HG02943 (cell line): ENCODE results near the gene SPEM1.

Source experiments
- ATAC-seq: cut with Tn5 transposase; IDR thresholded peaks from one replicate; pipeline ENCODE4 v1.9.1; 2021; ENCODE audit warnings: mild to moderate bottlenecking, low read depth, moderate library complexity; ENCODE audit not compliant: unreplicated experiment

The SPEM1 gene

DNA sequence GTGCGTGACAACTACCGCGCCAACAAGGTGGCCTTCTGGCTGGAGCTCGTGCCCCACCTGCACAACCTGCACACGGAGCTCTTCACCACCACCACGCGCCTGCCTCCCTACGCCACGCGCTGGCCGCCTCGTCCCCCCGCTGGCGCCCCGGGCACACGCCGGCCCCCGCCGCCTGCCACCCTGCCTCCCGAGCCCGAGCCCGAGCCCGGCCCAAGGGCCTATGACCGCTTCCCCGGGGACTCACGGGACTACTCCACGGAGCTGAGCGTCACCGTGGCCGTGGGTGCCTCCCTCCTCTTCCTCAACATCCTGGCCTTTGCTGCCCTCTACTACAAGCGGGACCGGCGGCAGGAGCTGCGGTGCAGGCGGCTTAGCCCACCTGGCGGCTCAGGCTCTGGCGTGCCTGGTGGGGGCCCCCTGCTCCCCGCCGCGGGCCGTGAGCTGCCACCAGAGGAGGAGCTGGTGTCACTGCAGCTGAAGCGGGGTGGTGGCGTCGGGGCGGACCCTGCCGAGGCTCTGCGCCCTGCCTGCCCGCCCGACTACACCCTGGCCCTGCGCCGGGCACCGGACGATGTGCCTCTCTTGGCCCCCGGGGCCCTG lies 3.0 kb upstream of the SPEM1 start:
- ATAC-seq, result no peak

DNA sequence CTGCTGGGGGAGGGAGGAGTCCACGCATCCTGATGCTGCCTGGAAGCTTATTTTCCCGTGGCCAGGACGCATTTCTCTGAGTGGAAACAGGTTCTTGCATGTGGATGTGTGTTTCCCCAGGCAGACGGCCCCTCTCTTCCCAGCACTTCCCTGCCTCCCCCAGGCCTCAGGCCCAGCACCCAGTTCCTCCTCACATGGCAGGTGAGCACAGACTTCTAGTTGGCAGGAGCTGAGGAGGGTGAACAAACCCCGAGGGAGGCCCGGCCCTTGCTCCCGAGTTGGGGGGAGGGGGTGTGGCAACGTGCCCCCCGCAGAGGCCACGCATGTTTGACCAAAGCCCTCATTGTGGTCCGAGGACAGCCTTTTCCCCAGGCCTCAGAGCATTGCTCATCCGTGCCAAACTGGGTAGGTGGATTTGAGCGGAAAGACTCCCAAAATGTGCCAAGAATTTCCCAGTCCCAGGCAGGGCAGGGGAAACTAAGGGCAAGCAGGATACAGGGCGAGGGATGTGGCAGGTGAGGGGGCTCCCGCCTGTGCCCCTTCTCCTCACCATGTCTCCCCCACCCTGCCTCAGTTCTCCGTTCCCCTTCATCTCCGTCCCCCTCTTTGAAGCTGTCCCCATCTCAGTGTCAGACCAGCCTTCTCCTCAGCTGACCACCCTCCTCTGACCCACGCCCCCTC lies 1.5 kb upstream of the SPEM1 start:
- no peak for ATAC-seq

DNA sequence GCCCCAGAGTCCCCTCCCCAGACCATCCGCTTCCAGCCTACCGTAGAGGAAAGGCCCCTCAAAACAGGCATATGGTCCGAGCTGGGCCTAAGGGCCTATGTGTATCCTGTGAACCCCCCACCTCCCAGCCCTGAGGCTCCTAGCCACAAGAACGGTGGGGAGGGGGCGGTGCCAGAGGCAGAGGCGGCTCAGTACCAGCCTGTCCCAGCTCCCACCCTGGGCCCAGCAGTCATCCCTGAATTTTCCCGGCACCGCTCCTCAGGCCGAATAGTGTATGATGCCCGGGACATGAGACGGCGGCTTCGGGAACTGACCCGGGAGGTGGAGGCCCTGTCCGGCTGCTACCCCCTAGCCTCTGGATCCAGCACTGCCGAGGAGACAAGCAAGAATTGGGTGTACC lies 1.1 kb downstream of the SPEM1 start:
- no peak for ATAC-seq

DNA sequence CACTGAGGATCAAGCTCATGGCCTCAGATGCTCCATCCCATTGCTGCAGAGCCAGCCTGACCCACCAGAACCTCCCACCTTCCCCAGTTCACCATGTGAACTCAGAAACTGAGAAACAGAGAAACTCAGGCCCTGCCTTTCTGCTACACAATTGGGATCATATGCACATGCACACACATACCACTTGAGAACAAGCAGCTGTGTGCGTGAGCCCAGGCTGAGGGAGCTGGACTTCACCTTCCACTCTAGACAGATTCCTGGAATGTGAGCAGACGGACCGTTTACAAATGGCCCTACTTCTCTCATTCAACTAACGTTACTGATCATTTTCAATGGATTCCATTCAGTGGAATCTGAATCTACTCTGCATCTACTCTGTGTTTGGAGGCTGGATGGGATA lies 3.6 kb downstream of the SPEM1 start:
- no peak for ATAC-seq

DNA sequence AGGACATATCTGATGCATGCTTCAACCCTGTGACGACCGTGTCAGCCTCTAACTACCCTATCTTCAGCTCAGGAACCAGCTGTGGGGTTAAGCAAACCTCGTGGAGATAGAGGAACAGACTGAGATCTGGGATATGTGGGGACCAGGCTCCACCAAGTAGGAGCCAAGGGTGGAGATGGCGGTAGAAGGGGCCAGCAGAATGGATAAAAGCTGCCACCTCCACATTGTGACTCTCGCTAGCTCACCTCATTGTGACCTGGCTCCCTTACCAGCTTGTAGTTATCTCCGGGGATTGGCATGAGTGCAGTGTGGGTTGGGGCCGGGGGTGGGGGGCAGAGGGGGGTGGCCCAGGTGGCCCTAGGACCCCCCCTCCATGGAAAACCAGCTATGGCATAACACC lies 5.2 kb downstream of the SPEM1 start, which contains the start of gene SPEM2:
Gene SPEM2, plus strand, starts transcription at position 301 of the 400 bp plus-strand sequence. Its CDS starts 73 bp downstream, at position 374.
- ATAC-seq, result no peak

DNA sequence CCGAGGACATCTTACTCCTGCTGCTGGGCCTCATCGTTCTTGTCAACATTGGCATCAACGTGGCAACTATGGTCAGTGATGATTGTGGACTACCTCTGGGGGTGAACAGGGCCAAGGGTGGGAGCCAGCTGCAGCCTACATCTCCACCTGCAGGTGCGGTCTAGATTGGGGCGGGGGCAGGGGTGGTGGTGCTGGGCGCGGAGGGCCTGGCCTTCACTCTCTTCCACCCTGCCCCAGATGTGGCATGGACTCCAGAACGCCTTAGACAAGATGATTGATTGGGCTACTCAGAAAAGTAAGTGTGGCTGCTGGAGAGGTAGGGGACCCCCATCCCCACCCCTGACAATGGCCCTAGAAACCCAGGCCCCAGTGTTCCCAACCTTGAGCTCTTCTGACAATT lies 5.6 kb downstream of the SPEM1 start:
- no peak for ATAC-seq

DNA sequence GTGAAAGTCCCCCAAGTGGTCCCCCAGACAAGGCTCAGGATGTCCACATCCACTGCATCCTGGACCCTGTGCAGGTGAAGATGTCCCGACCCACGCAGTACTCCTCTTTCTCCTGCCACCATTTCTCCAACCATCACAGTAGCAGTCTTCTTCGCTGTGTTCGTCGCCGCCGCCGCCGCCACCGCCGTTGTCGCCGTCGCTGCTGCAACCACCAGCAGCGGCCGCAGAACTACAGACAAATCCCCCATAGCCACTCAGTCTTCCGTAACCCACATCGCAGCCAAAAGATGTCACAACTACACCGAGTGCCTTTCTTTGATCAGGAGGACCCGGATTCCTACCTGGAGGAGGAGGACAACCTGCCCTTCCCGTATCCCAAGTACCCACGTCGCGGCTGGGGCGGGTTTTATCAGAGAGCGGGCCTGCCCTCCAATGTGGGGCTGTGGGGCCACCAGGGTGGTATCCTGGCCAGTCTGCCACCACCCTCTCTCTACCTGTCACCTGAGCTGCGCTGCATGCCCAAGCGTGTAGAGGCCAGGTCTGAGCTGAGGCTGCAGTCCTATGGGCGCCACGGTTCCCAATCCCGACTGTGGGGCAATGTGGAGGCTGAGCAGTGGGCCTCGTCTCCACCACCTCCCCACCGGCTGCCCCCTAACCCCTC lies 6.2 kb downstream of the SPEM1 start:
- ATAC-seq, result no peak

DNA sequence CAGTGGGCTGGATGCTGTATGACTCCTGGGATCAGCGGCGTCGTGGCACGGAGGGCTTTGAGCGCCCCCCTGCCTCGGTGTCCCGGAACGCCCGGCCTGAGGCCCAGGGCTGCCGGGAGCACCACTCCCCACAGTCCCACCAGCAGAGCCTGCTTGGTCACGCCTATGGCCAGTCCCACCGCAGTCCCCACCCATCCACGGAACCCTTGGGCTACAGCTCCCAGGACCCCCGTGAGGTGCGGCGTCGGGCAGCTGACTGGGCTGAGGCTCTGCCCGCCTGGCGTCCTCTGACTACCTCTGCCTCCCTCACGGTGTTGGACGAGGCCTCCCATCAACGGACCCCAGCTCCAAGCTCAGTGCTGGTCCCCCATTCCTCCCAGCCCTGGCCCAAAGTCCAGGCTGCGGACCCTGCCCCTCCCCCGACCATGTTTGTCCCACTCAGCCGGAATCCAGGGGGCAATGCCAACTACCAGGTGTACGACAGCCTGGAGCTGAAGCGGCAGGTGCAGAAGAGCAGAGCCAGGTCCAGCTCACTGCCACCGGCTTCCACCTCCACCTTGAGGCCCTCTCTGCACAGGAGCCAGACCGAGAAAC lies 6.9 kb downstream of the SPEM1 start:
- no peak for ATAC-seq

DNA sequence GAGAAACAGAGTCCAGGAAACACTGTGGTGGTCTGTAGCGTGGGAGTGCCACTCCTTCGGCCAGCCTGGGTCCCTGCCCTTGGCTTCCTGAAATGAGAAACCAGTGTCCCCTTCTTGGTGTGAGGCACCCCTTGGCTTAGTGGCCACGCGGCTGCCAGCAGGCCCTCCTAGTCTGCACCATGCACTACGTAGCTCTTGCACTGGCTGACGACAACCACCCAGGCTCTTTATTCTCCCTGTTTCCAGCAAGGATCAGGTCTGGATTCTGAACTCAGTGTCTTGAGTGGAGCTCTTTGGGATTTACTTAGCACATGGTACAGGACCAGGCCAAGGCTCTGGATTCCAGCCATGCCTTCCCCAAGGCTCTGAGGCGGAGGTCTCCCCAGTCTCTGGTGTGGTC lies 7.4 kb downstream of the SPEM1 start:
- no peak for ATAC-seq

DNA sequence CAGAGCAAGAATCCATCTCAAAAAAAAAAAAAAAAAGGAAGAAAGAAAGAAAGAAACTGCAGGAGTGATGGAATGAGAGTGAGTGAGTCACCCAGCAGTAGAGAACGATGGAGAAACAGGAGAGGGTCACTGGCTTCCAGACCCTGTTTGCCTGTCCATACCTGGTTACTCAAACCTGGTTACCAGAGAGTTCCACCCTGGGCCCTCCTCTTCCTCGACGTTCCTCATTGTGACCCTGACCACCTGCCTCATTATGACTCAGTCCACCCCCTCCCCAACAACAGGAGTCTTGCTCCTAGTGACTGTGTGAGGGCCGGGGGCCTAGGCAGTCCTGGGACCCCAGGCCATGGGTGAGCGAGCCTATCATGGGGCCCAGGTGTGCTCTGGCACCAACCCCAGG lies 8.4 kb downstream of the SPEM1 start, which contains the start of gene SPEM3:
Gene SPEM3, plus strand, starts transcription at position 301 of the 400 bp plus-strand sequence. Its CDS starts 46 bp downstream, at position 347.
- ATAC-seq, result no peak

DNA sequence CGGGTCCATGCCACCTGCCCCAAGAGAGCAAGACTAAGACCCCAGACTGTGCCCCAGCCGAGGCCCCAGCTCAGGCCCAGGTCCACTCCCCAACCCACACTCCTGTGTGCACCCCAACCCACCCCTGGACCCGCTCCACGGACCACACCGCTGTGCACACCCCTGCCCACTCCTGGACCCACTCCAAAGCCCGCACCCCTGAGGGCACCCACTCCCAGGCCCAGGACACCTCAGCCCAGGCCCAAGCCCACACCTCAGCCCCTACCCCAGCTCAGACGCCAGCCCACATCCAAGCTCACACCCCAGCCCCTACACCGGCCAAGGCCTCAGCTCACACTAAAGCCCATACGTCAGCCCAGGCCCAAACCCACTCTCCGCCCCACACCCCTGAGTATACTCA lies 9.6 kb downstream of the SPEM1 start:
- no peak for ATAC-seq

DNA sequence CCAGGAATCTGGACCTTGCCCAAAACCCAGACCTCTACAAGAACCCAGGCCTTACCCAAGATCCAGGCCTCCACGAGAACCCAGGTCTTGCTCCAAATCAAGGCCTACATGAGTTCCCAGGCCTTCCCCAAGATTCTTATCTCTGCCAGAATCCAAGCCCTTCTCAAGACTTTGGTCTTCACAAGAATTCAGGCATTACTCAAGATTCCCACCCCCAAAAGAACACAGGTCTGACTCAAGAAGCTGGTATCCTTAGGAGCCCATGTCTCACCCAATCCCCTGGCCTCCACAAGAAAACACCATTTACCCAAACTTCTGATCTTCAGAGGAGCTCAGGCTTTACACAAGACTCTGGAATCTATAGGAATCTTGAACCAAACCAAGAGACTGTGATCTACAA lies 11.1 kb downstream of the SPEM1 start:
- ATAC-seq, result no peak

DNA sequence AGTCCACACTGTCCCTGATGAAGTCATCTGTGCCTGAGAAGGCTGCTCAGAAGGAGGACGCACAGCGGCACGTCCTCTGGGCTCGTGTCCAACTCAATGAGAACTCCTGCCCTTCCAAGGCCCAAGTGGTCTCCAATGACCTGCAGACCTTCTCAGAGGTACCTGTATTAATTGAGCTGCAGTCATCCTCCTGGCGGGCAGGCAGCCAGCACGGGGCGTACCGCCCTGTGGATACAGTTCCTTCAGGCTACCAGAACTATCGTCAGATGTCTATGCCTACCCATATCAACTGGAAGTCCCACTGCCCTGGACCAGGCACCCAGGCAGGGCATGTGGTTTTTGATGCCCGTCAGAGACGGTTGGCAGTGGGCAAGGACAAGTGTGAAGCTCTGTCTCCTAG lies 12.2 kb downstream of the SPEM1 start:
- ATAC-seq, result no peak

DNA sequence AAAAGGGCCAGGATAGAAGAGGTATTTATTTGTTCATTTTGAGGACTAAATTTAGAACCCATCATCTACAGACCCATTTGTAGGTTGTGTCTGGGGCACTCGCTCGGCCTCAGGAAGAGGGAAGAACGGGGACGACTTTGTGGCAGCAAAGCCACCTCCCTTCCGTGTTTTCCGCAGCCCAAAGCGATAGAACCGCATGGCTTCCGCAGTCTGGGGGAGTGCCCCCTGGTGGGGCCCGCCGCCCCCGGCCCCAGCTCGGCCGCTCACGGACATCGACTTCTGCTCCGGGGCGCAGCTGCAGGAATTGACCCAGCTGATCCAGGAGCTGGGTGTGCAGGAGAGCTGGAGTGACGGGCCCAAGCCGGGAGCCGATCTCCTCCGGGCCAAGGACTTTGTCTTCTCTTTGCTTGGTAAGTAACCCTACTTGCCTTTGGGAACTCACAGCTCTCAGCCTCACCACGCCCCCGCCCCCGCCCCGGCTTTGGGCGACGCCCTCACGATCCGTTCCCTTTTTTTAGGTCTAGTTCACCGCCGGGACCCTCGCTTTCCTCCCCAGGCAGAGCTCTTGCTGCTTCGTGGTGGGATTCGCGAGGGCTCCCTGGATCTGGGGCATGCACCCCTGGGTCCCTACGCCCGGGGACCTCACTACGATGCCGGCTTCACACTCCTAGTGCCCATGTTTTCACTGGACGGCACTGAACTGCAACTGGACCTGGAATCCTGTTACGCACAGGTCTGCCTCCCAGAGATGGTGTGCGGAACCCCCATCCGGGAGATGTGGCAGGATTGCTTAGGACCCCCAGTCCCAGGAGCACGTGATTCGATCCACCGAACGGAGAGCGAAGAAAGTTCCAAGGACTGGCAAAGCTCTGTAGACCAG lies 15.8 kb downstream of the SPEM1 start:
- ATAC-seq, result peak; percentile 4

DNA sequence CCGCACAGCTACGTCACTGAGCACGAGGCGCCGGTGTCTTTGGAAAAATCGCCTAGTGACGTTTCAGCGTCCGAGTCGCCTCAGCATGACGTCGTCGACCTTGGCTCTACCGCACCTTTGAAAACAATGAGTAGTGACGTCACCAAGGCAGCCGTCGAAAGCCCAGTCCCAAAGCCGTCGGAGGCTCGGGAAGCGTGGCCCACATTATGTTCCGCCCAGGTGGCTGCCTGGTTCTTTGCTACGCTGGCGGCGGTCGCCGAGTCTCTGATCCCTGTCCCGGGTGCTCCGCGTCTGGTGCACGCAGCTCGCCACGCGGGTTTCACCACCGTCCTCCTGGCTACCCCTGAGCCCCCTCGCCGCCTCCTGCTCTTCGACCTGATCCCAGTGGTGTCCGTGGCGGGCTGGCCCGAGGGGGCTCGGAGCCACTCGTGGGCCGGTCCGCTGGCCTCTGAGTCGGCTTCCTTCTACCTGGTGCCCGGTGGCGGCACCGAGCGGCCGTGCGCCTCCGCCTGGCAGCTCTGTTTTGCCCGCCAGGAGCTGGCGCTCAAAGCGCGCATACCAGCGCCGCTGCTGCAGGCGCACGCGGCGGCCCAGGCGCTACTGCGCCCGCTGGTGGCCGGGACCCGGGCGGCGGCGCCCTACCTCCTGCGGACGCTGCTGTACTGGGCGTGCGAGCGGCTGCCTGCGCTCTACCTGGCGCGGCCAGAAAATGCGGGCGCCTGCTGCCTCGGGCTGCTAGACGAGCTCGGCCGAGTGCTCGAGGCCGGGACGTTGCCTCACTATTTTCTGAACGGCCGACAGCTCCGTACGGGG lies 16.6 kb downstream of the SPEM1 start:
- ATAC-seq, result no peak

DNA sequence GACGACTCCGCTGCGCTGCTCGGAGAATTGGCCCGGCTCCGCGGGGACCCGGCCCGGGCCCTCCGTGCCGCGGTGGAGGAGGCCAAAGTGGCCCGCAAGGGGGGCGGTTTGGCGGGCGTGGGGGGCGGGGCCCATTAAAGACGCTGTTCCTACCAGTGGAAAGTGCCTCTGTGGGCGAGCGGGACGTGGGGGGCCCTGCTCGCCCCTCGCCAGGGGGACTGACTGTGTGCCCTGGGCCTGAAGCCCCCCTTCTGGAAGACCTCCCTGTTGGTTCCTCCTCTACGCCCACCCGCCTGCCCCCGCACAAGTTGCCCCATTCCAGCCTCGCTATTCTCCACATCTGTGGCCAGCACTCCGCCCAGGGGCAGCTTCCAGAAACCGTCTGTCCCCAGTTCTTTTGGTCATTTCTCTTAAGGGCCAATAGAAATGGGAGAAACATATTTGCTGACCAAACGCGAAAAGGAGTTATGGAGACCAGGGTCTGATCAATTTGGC lies 17.3 kb downstream of the SPEM1 start:
- ATAC-seq, result no peak

DNA sequence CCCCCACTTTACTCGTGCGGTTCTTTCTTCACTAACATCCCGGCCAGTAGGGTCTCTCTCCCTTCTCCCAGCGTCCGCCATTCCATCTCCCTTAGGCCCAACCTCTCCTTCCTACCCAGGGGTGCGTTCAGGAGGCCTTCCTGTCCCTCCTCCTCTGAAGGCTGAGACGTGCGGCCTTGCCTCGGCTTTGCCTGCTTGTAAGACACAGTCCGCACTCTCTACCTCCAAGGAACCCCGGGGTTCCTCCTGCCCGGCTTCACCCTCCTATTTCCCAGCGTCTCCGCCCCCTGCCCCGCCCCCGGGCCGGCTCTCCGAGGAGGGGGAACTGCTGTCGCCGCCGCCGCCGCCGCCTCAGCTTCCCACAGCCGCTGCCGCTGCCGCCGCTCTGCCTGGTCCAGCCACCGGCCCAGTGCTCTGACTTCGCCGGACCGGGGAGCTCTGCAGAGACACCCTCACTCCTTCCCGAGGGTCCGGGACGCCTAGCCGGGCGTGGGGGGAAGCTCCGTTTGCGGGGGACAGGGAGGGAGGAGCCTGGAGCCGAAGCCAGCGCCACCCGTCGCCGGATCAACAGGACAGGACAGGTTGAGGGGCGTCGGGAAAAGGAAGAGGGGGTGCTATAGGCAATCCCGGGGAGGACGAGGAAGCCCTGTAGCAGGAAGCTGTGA lies 18.0 kb downstream of the SPEM1 start:
- no peak for ATAC-seq

DNA sequence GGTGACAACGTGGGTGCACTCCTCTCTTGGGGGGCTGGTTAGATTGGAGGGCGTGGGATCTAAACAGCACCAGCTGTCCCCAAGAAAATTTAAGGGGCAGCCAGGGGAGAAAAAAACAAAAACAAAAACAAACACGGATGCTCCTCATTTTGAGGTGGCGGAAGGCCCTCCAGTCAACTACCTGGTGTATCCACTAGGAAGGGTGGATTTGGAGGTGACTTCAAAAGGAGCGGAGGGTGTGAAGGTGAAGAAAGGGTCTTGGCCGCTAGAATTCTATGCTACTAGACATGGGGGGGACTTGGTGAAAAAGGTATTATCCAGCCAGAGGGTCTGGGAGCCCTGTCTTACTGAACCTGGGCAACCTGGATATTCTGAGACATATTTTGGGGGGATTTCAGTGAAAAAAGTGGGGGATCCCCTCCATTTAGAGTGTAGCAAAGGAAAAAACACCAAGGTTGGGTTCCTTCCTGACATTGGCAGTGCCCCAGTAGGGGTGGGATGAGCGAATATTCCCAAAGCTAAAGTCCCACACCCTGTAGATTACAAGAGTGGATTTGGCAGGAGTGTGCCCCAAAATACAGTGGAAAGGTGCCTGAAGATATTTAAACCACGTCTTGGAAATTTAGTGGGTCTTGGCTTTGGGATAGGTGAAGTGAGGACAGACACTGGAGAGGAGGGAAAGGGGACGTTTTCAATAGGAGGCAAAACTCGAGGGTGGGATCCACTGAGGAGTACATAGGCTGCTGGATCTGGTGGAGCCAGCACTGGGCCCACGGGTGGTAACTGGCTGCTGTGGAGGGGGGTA lies 18.7 kb downstream of the SPEM1 start:
- no peak for ATAC-seq
